HG02885 (cell line): ENCODE measurements around the gene SPI1.
"Not testable (repeated sequence)": the region's sequence is repeated elsewhere in the genome, so short reads cannot be mapped to it uniquely, and the experiment has no call there.

Experiments used
- ATAC-seq: cut with Tn5 transposase; IDR thresholded peaks from one replicate; pipeline ENCODE4 v1.9.1; 2021; ENCODE audit warnings: mild to moderate bottlenecking; ENCODE audit not compliant: unreplicated experiment, poor library complexity

SPI1 gene

GRCh38 chr11:47342854-47343253 is 35.5 kb downstream of the SPI1 start:
- ATAC-seq, result no peak

- ATAC-seq, result no peak
Measured at GRCh38 chr11:47342036-47342803, 36.1 kb downstream of the SPI1 start.

- no peak for ATAC-seq
Measured at GRCh38 chr11:47340980-47341775, 37.2 kb downstream of the SPI1 start.

DNA sequence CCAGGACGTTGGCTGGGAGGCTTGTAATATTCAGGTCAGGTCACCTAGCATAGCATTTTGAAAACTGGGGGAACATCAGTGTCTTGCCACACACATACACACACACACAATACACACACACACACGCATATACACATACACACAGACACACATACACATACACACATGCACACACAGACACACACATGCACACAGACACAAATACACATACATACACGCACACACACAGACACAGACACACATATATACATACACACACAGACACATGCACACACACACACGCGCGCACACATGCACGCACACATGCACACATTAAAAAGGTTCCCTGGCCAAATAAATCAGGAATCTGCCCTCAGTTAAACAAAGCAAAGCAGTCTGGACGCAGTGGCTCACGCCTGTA is 38.3 kb downstream of the SPI1 start:
- no peak for ATAC-seq

- no peak for ATAC-seq
Measured at GRCh38 chr11:47338396-47339241, 39.7 kb downstream of the SPI1 start.

- no peak for ATAC-seq
Measured at GRCh38 chr11:47337229-47337924, 41.0 kb downstream of the SPI1 start.

GRCh38 chr11:47336595-47336994 is 41.8 kb downstream of the SPI1 start:
- ATAC-seq, result no peak

DNA sequence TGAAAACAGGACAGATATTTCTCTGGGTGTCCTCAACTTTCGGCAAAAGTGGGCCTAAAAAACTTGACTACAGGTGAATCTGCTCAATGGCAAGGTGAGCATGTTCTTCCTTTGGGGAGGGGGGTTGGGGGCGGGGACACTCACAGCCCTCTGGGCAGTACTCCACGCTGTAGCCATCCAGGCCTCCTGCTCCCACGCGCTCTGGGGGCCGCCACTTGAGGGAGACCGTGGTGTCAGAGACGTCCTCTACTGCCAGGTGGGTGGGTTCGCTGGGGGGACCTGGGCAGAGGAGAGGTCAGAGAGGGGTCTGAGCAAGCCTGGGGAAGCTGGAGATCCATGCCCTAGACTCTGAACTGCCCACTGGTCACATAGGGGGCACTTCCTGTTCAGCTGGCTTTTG is 42.6 kb downstream of the SPI1 start:
- ATAC-seq, result no peak

- not testable (repeated sequence) for ATAC-seq
Measured at GRCh38 chr11:47334699-47335411, 43.5 kb downstream of the SPI1 start.

- no peak for ATAC-seq
Measured at GRCh38 chr11:47333886-47334443, 44.4 kb downstream of the SPI1 start.

- ATAC-seq, result no peak
Measured at GRCh38 chr11:47333526-47333845, 44.9 kb downstream of the SPI1 start.

GRCh38 chr11:47332791-47333525 is 45.4 kb downstream of the SPI1 start:
- ATAC-seq, result no peak

- no peak for ATAC-seq
Measured at GRCh38 chr11:47332303-47332711, 46.0 kb downstream of the SPI1 start.

GRCh38 chr11:47331454-47332302 is 46.7 kb downstream of the SPI1 start:
- no peak for ATAC-seq

DNA sequence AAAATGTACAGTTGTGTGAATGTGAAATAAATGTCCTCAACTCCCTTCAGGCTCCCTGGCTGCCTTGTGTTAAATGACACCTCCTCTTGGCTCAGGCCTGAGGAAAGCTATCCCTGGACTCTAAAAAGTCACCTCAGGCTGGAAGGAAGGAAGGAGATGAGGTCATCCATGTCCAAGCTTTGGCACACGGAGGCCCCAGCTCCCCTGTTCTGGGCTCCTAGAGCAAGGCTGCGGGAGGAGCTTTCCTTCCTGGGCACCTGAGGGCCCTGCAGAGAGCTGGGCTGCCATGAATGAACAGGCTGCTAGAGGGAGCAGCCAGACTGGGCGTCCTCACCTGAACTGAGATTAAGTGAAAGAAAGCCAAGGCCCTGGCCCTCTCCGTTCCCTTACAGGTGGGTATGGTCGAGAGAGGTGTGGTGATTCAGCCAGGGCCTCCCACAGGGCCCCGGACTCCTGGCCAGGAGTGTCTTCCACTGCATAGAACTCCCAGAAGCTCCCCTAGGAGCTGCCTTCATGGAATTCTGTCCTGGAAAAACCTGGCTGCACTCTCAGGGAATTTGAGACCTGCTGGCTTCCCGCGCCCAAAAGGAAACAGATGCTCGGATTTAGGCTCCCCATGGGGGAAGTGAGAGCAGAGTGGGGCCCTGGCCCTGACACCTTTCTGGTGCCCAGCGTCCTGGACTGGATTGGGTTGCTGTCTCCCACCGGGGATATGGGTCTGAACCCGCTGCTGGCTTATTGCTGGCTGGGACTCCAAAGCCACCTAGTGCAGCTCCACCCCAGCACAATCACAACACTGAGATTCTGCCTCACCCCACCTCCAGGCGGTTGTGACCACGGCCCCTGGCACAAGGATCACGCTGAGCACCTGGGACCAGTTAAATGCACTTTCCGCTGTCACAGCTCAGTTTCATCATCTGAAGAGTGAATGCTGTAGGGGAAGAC is 48.1 kb downstream of the SPI1 start:
- ATAC-seq, result no peak

DNA sequence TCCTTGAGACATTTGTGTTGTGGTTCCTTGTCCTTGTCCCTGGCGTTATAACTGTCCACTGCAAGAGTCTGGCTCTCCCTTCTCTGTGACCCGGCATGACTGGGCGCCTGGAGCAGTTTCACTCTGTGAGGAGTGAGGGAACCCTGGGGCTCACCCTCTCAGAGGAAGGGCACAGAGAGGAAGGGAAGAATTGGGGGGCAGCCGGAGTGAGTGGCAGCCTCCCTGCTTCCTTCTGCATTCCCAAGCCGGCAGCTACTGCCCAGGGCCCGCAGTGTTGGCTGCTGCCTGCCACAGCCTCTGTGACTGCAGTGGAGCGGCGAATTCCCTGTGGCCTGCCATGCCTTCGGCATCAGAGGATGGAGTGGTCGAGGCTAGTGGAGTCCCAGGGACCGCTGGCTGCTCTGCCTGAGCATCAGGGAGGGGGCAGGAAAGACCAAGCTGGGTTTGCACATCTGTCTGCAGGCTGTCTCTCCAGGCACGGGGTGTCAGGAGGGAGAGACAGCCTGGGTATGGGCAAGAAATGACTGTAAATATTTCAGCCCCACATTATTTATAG is 48.8 kb downstream of the SPI1 start:
- no peak for ATAC-seq
